H1 (cell line): ENCODE measurements around the gene ISG15. TPM values are rescaled to one million over a fixed set of nuclear protein-coding genes. Genes with fewer than 3 reads are reported as not detected.

Source experiments
- CTCF ChIA-PET: fragments of 300-600 bp; sonication (Branson Sonifier 250); formaldehyde crosslinking; loops from one replicate; lab custom pipeline; 2021; ENCODE audit not compliant: partially characterized antibody; lab: Charles Lee
- POLR2A ChIA-PET: fragments of 300-600 bp; sonication (Branson Sonifier 250); formaldehyde crosslinking; loops from one replicate; lab custom pipeline; 2021; ENCODE audit warnings: inconsistent platforms; ENCODE audit not compliant: partially characterized antibody; lab: Charles Lee
- DNase-seq, 2 experiments: peaks; one replicate each; pipeline versions ENCODE4 v3.0.0 to v3.0.0-alpha.2; 2010 to 2022; ENCODE audit warnings: low spot score in 2 of 2, low read depth in 1 of 2, mixed read lengths in 1 of 2
- FAIRE-seq: peaks from 2 replicates; lab custom pipeline; 2011; peaks lifted over from hg19 to GRCh38; lab: Jason Lieb, UNC
- H2AFZ ChIP-seq: 2 replicates; pipeline ENCODE4 v1.8.1; 2012; ENCODE audit warnings: low read length, inconsistent platforms
- H2AK5ac ChIP-seq: 2 replicates; pipeline ENCODE4 v1.6.1; 2013; ENCODE audit warnings: low read depth, low read length
- H2BK120ac ChIP-seq: replicated peaks from 2 replicates; pipeline ENCODE3; 2013; ENCODE audit warnings: low read depth, low read length, inconsistent platforms
- H2BK12ac ChIP-seq: 2 replicates; pipeline ENCODE4 v1.6.1; 2013; ENCODE audit warnings: low read depth, low read length
- H2BK15ac ChIP-seq: 2 replicates; pipeline ENCODE4 v1.6.1; 2013; ENCODE audit warnings: low read length
- H2BK20ac ChIP-seq: 2 replicates; pipeline ENCODE4 v1.6.1; 2013; ENCODE audit warnings: low read length
- H2BK5ac ChIP-seq: 2 replicates; pipeline ENCODE4 v1.6.1; 2013; ENCODE audit warnings: low read depth, low read length
- H3K14ac ChIP-seq: 2 replicates; pipeline ENCODE4 v1.6.1; 2013; ENCODE audit warnings: inconsistent platforms; ENCODE audit not compliant: insufficient read length
- H3K18ac ChIP-seq: 2 replicates; pipeline ENCODE4 v1.6.1; 2013; ENCODE audit warnings: low read length; ENCODE audit errors: extremely low read depth
- H3K23ac ChIP-seq: 2 replicates; pipeline ENCODE4 v1.6.1; 2013; ENCODE audit warnings: inconsistent platforms; ENCODE audit not compliant: insufficient read length
- H3K23me2 ChIP-seq: 2 replicates; pipeline ENCODE4 v1.6.1; 2013; ENCODE audit warnings: low read depth, low read length
- H3K27ac ChIP-seq: 2 replicates; pipeline ENCODE4 v1.6.1; 2011; ENCODE audit warnings: low read depth, low read length, inconsistent platforms
- H3K27me3 ChIP-seq, 4 experiments: replicated peaks in 1 of 4; 1 replicate in 1 of 4; 2 replicates in 3 of 4; pipeline versions ENCODE4 v1.6.1 to v1.8.1; 2011 to 2013; ENCODE audit warnings: low read length in 3 of 4, mild to moderate bottlenecking in 3 of 4, inconsistent platforms in 2 of 4, mixed read lengths in 2 of 4, moderate library complexity in 1 of 4; ENCODE audit not compliant: control insufficient read depth in 3 of 4, insufficient read depth in 3 of 4; ENCODE audit errors: extremely low read depth in 1 of 4
- H3K36me3 ChIP-seq, 4 experiments: 2 replicates each; pipeline versions ENCODE4 v1.6.1 to v1.8.1; 2011 to 2013; ENCODE audit warnings: mild to moderate bottlenecking in 4 of 4, low read length in 3 of 4, moderate library complexity in 2 of 4, control low read depth in 1 of 4, inconsistent platforms in 1 of 4; ENCODE audit not compliant: insufficient read depth in 4 of 4, control insufficient read depth in 2 of 4
- H3K4ac ChIP-seq: replicated peaks from 2 replicates; pipeline ENCODE3; 2013; ENCODE audit warnings: low read length, low read depth, mixed read lengths, inconsistent platforms; ENCODE audit not compliant: insufficient read length
- H3K4me1 ChIP-seq, 4 experiments: replicated peaks in 1 of 4; 1 replicate in 1 of 4; 2 replicates in 3 of 4; pipeline versions ENCODE4 v1.6.1 to v1.8.1; 2011 to 2013; ENCODE audit warnings: low read length in 3 of 4, inconsistent platforms in 2 of 4, mixed read lengths in 1 of 4; ENCODE audit not compliant: insufficient read depth in 4 of 4, control insufficient read depth in 3 of 4
- H3K4me2 ChIP-seq, 2 experiments: 2 replicates each; pipeline versions ENCODE4 v1.6.1 to v1.8.1; 2011 to 2013; ENCODE audit warnings: low read depth in 2 of 2, low read length in 2 of 2, control low read depth in 1 of 2, inconsistent platforms in 1 of 2, mild to moderate bottlenecking in 1 of 2; ENCODE audit not compliant: insufficient read depth in 1 of 2
- H3K4me3 ChIP-seq, 4 experiments: fragments of 200-600, 300-600 bp in 1 of 4; sonication (generic), shearing (Covaris generic), sonication (Bioruptor Twin) in 1 of 4; 2 replicates each; pipeline versions ENCODE4 v1.5.1 to v1.8.1; 2011 to 2016; ENCODE audit warnings: low read length in 4 of 4, low read depth in 3 of 4, control low read depth in 2 of 4, inconsistent platforms in 2 of 4, mild to moderate bottlenecking in 2 of 4, mixed read lengths in 1 of 4, moderate library complexity in 1 of 4; ENCODE audit not compliant: insufficient read depth in 2 of 4; ENCODE audit errors: extremely low read depth in 1 of 4
- H3K56ac ChIP-seq: replicated peaks from 2 replicates; pipeline ENCODE3; 2013; ENCODE audit warnings: low read depth, mild to moderate bottlenecking, mixed read lengths, low read length, inconsistent platforms; ENCODE audit not compliant: insufficient read length
- H3K79me1 ChIP-seq: 2 replicates; pipeline ENCODE4 v1.6.1; 2013; ENCODE audit warnings: low read depth, low read length, control low read depth
- H3K79me2 ChIP-seq, 2 experiments: 2 replicates each; pipeline versions ENCODE4 v1.6.1 to v1.8.1; 2012 to 2013; ENCODE audit warnings: low read length in 2 of 2, mild to moderate bottlenecking in 2 of 2, inconsistent platforms in 1 of 2; ENCODE audit not compliant: insufficient read depth in 2 of 2, control insufficient read depth in 1 of 2
- H3K9ac ChIP-seq, 4 experiments: replicated peaks in 1 of 4; 1 replicate in 1 of 4; 2 replicates in 3 of 4; pipeline versions ENCODE4 v1.6.1 to v1.8.1; 2011 to 2013; ENCODE audit warnings: low read depth in 3 of 4, low read length in 3 of 4, control low read depth in 2 of 4, mild to moderate bottlenecking in 2 of 4, moderate library complexity in 2 of 4, inconsistent platforms in 1 of 4; ENCODE audit errors: extremely low read depth in 1 of 4
- H3K9me3 ChIP-seq, 2 experiments: 2 replicates each; pipeline versions ENCODE4 v1.6.1 to v1.8.1; 2012 to 2013; ENCODE audit warnings: mild to moderate bottlenecking in 2 of 2, moderate library complexity in 2 of 2, control low read depth in 1 of 2, inconsistent platforms in 1 of 2, low read depth in 1 of 2, low read length in 1 of 2, mixed read lengths in 1 of 2; ENCODE audit not compliant: insufficient read depth in 2 of 2
- H4K20me1 ChIP-seq, 2 experiments: replicated peaks in 1 of 2; 2 replicates each; pipeline versions ENCODE3 to v1.8.1; 2011 to 2013; ENCODE audit warnings: inconsistent platforms in 2 of 2, low read length in 2 of 2, mild to moderate bottlenecking in 1 of 2; ENCODE audit not compliant: insufficient read depth in 2 of 2, control insufficient read depth in 1 of 2
- H4K5ac ChIP-seq: 2 replicates; pipeline ENCODE4 v1.6.1; 2013; ENCODE audit warnings: low read length, low read depth, mixed read lengths, inconsistent platforms; ENCODE audit not compliant: insufficient read length
- H4K8ac ChIP-seq: 2 replicates; pipeline ENCODE4 v1.8.0; 2013; ENCODE audit warnings: mild to moderate bottlenecking, moderate library complexity, low read length, inconsistent platforms; ENCODE audit not compliant: insufficient read depth; ENCODE audit errors: extremely low read depth
- H4K91ac ChIP-seq: replicated peaks from 2 replicates; pipeline ENCODE3; 2013; ENCODE audit warnings: low read length, mixed read lengths, inconsistent platforms; ENCODE audit not compliant: insufficient read length
- ATF3 ChIP-seq: IDR thresholded peaks from 2 replicates; pipeline ENCODE4 v1.6.1; 2011; ENCODE audit warnings: low read depth, mild to moderate bottlenecking, low read length; ENCODE audit not compliant: insufficient read depth
- CBX8 ChIP-seq: fragments of 300-800, 300-1000 bp; sonication (generic); IDR thresholded peaks from 2 replicates; pipeline ENCODE4 v1.7.1; 2016; ENCODE audit warnings: low read depth, low read length, borderline replicate concordance
- GABPA ChIP-seq: IDR thresholded peaks from 2 replicates; pipeline ENCODE4 v1.6.1; 2011; ENCODE audit warnings: mild to moderate bottlenecking, low read length, moderate library complexity, borderline replicate concordance; ENCODE audit not compliant: insufficient read depth
- HDAC6 ChIP-seq: IDR thresholded peaks from one replicate; pipeline ENCODE4 v1.7.1; 2012; ENCODE audit warnings: low read depth, mild to moderate bottlenecking, inconsistent platforms, low read length, moderate library complexity
- JUND ChIP-seq: IDR thresholded peaks from 2 replicates; pipeline ENCODE4 v1.6.1; 2011; ENCODE audit warnings: mild to moderate bottlenecking, improper control_type of control experiment, low read length
- MAFK ChIP-seq: IDR thresholded peaks from 2 replicates; pipeline ENCODE4 v1.6.1; 2012; ENCODE audit warnings: low read depth, mild to moderate bottlenecking, improper control_type of control experiment, low read length
- PHF8 ChIP-seq: fragments of 200-600 bp; sonication (generic); conservative IDR thresholded peaks from 2 replicates; pipeline ENCODE4 v1.7.1; 2012; ENCODE audit warnings: low read depth, mild to moderate bottlenecking, inconsistent platforms, low read length, moderate library complexity
- SIRT6 ChIP-seq: IDR thresholded peaks from one replicate; pipeline ENCODE4 v1.7.1; 2012; ENCODE audit warnings: low read length, inconsistent platforms
- SP2 ChIP-seq: IDR thresholded peaks from 2 replicates; pipeline ENCODE4 v1.6.1; 2012; ENCODE audit warnings: mild to moderate bottlenecking, low read length, inconsistent platforms
- SRF ChIP-seq: IDR thresholded peaks from 2 replicates; pipeline ENCODE4 v1.6.1; 2011; ENCODE audit warnings: mild to moderate bottlenecking, low read depth, low read length, moderate library complexity
- TEAD4 ChIP-seq: IDR thresholded peaks from 2 replicates; pipeline ENCODE4 v1.6.1; 2012; ENCODE audit warnings: low read depth, low read length, inconsistent platforms, mixed read lengths
- WGBS, 2 experiments: shearing (Covaris generic) in 1 of 2; methylation state at CpG; one replicate each; pipeline versions ENCODE4 v1.1.6 to v1.1.7; 2013 to 2015; ENCODE audit warnings: low lambda C conversion rate in 2 of 2, mixed read lengths in 2 of 2, inconsistent platforms in 1 of 2, low coverage in 1 of 2, missing lambda C conversion rate in 1 of 2; ENCODE audit not compliant: insufficient replicate concordance in 2 of 2, insufficient coverage in 1 of 2, insufficient read length in 1 of 2; ENCODE audit errors: extremely low coverage in 1 of 2, missing lambda C conversion rate in 1 of 2; 5-methylcytosine and 5-hydroxymethylcytosine counted together
- polyA plus RNA-seq, 7 experiments: library from polyadenylated mRNA; depleted of rRNA in 3 of 7; stranded (reverse) in 5 of 7; unstranded in 2 of 7; fragments of >200 nt in 5 of 7; fragments of 200-250 nt in 2 of 7; gene quantifications; 1 replicate in 5 of 7; 2 replicates in 1 of 7; 4 replicates in 1 of 7; pipeline versions ENCODE4 v1.2.1 to v1.2.3, GENCODE V29; 2011 to 2013; ENCODE audit warnings: missing spikeins in 2 of 7, mixed read lengths in 2 of 7
- total RNA-seq: library from RNA; stranded (reverse); fragmentation: NEBNext Ultra II Directional; extraction: Animal tissue kit (Norgen Biotek cat#: 25700); gene quantifications from 2 replicates; pipeline ENCODE4 v1.2.1, GENCODE V29; 2021

The ISG15 gene
- total and polyA plus RNA-seq, 2 of the 8 experiments (the other 6 are each of a cell fraction or from before 2014, with no cell fraction given): 29.3 to 121 TPM

GRCh38 chr1:978835-979743 is 34.2 kb upstream of the ISG15 start:
- H2BK12ac ChIP-seq: no peak overlapping the region
- peaks cover 0 to 18% (median 5%) of the 10 kb centered on the region in 4 experiments; a peak in 4 of 7 replicates for H3K27me3 ChIP-seq
- H4K5ac ChIP-seq: no peak overlapping the region
- no peak overlapping the region for H4K91ac ChIP-seq
- H2AK5ac ChIP-seq: no peak overlapping the region; the same call in 1 of the 2 replicates
- CTCF ChIA-PET: interaction anchor here (0.9 to 6.9 kb wide), 3 partner anchors 13 to 85 kb away, joined by 5 to 86 read pairs (median 80); no protein-coding TSS in a partner anchor
- H3K79me2 ChIP-seq: no peaks in the 10 kb centered on the region
- DNase-seq (no peak), FAIRE-seq (no peak)
- H2BK120ac ChIP-seq: no peak overlapping the region
- no peak overlapping the region for H2BK15ac ChIP-seq
- peaks cover 0 to 10% (median under 1%) of the 10 kb centered on the region in 4 experiments; a peak in 4 of 7 replicates for H3K4me1 ChIP-seq
- no peak overlapping the region for H3K9ac ChIP-seq
- WGBS, 2 experiments: 86% methylated on average over 34 of the region's 60 CpGs; no CpG with 5 or more reads in 1 of the 2 experiments
- POLR2A ChIA-PET: interaction anchor here (0.7 to 1.5 kb wide), 3 partner anchors 23 to 81 kb away, joined by 3 to 4 read pairs (median 4); no protein-coding TSS in a partner anchor
- H3K27ac ChIP-seq: no peak overlapping the region
- no peak overlapping the region for H2BK5ac ChIP-seq
- no peak overlapping the region for H3K23ac ChIP-seq
- peaks cover 0 to 12% of the 10 kb centered on the region in 2 experiments for H4K20me1 ChIP-seq
- no peak overlapping the region for H3K4me2 ChIP-seq
- no peak overlapping the region for H2AFZ ChIP-seq
- H2BK20ac ChIP-seq: no peak overlapping the region
- no peaks in the 10 kb centered on the region for H3K9me3 ChIP-seq
- no peak overlapping the region for H3K18ac ChIP-seq
- peak overlapping the region; percentile 51 for H4K8ac ChIP-seq
- no peak overlapping the region for H3K4me3 ChIP-seq
- H3K4ac ChIP-seq: no peak overlapping the region
- H3K23me2 ChIP-seq: peaks cover 2% of the 10 kb centered on the region; the same call in 1 of the 2 replicates
- no peaks in the 10 kb centered on the region for H3K36me3 ChIP-seq
- no peak overlapping the region for H3K56ac ChIP-seq
- H3K79me1 ChIP-seq: no peaks in the 10 kb centered on the region
- H3K14ac ChIP-seq: no peak overlapping the region
- TF ChIP-seq MAFK: no peak
- no peak for TF ChIP-seq TEAD4
- TF ChIP-seq HDAC6: no peak
- TF ChIP-seq SP2: no peak
- TF ChIP-seq ATF3: no peak
- no peak for TF ChIP-seq SRF
- no peak for TF ChIP-seq PHF8
- no peak for TF ChIP-seq CBX8
- TF ChIP-seq JUND: no peak
- TF ChIP-seq SIRT6: no peak
- TF ChIP-seq GABPA: no peak
